ENCODE results near the gene FOXG1. TPM values are rescaled to one million over a fixed set of nuclear protein-coding genes. Genes with fewer than 3 reads are reported as not detected.

The FOXG1 gene
- total and polyA plus RNA-seq, 2 experiments from 2014 or later: 0.15 TPM; not detected in 1

GRCh38 chr14:28771168-28771567 is 4.6 kb downstream of the FOXG1 start:
- peaks cover 100% of the 10 kb centered on the region for H3K27me3 ChIP-seq
- no peak overlapping the region for H3K4me3 ChIP-seq
- H3K36me3 ChIP-seq: no peaks in the 10 kb centered on the region
- DNase-seq (ENCODE audit: low read depth in 1 of 2, low spot score in 1 of 2): no peak
- no peaks in the 10 kb centered on the region for H3K9me3 ChIP-seq (ENCODE audit: low read depth)
- no peaks in the 10 kb centered on the region for H3K4me1 ChIP-seq (ENCODE audit: low read depth)
- no peak overlapping the region for H3K27ac ChIP-seq
- TF ChIP-seq CTCF (IDR thresholded peaks at IDR 0.05; ENCODE audit: low read depth, low read length): no peak

DNA sequence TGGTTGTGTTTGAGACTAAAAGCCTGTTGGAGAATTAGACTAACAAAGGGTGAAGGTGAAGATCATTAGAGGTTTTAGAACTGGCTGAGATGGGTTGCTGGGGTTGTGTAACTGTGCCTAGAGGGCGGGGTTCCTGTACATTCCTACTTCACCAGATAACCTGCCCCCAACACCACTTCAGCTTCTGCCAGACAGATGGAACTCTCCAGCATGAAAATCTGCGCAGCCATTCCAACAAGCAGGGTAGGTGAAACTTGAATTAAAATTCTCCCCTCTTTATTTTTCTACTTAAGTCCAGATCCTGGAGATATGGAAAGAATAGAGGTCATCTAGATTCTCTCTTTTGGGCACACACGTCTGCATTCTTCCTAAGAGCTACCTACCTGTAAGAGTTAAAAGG is 6.0 kb downstream of the FOXG1 start:
- Histone ChIP-seq H3K4me1 (ENCODE audit: low read depth) (no peaks in the 10 kb centered on the region), H3K9me3 (ENCODE audit: low read depth) (no peaks in the 10 kb centered on the region), H3K27me3 (peaks cover 100% of the 10 kb centered on the region), H3K27ac (no peak overlapping the region), H3K4me3 (no peak overlapping the region), H3K36me3 (no peaks in the 10 kb centered on the region)
- DNase-seq (ENCODE audit: low read depth in 1 of 2, low spot score in 1 of 2): no peak
- no peak for TF ChIP-seq CTCF (IDR thresholded peaks at IDR 0.05; ENCODE audit: low read depth, low read length)

- Histone ChIP-seq H3K4me3 (no peak overlapping the region), H3K36me3 (no peaks in the 10 kb centered on the region), H3K27ac (no peak overlapping the region), H3K9me3 (ENCODE audit: low read depth) (no peaks in the 10 kb centered on the region), H3K4me1 (ENCODE audit: low read depth) (no peaks in the 10 kb centered on the region), H3K27me3 (peaks cover 100% of the 10 kb centered on the region)
- TF ChIP-seq CTCF (IDR thresholded peaks at IDR 0.05; ENCODE audit: low read depth, low read length): no peak
- DNase-seq (ENCODE audit: low read depth in 1 of 2, low spot score in 1 of 2): no peak
Observed at GRCh38 chr14:28773176-28773575, 6.6 kb downstream of the FOXG1 start.

- H3K36me3 ChIP-seq: no peaks in the 10 kb centered on the region
- no peaks in the 10 kb centered on the region for H3K4me1 ChIP-seq (ENCODE audit: low read depth)
- peak overlapping the region; percentile 15 for H3K4me3 ChIP-seq
- peak; percentile 54 to 82 for DNase-seq (ENCODE audit: low read depth in 1 of 2, low spot score in 1 of 2)
- no peak overlapping the region for H3K27ac ChIP-seq
- TF ChIP-seq CTCF (IDR thresholded peaks at IDR 0.05; ENCODE audit: low read depth, low read length): peak; percentile 55
- H3K27me3 ChIP-seq: peaks cover 100% of the 10 kb centered on the region
- no peaks in the 10 kb centered on the region for H3K9me3 ChIP-seq (ENCODE audit: low read depth)
Observed at GRCh38 chr14:28773861-28774691, 7.5 kb downstream of the FOXG1 start.

- TF ChIP-seq CTCF (IDR thresholded peaks at IDR 0.05; ENCODE audit: low read depth, low read length): no peak
- DNase-seq (ENCODE audit: low read depth in 1 of 2, low spot score in 1 of 2): no peak
Observed at GRCh38 chr14:28774764-28775735, 8.5 kb downstream of the FOXG1 start.

More at GRCh38 chr14:28774764-28775735, 8.5 kb downstream of the FOXG1 start:
- no peak overlapping the region for H3K27ac ChIP-seq
- peaks cover 100% of the 10 kb centered on the region for H3K27me3 ChIP-seq
- H3K36me3 ChIP-seq: no peaks in the 10 kb centered on the region
- H3K4me3 ChIP-seq: no peak overlapping the region
- H3K9me3 ChIP-seq (ENCODE audit: low read depth): no peaks in the 10 kb centered on the region
- H3K4me1 ChIP-seq (ENCODE audit: low read depth): no peaks in the 10 kb centered on the region

Data from cardiac muscle cell (in vitro differentiated cells and primary cell).